ENCODE results near the gene SYNE2.

SYNE2 gene

GRCh38 chr14:64061115-64061514, 208.3 kb downstream of the SYNE2 start:
- Histone ChIP-seq H3K36me3 (peaks cover 65% of the 10 kb centered on the region), H3K4me1 (ENCODE audit: control insufficient read depth in 1 of 2, insufficient read depth in 1 of 2, low read depth in 1 of 2, low read length in 1 of 2) (no peaks in the 10 kb centered on the region), H3K27ac (no peak overlapping the region), H3K9me3 (no peaks in the 10 kb centered on the region), H3K27me3 (no peaks in the 10 kb centered on the region), H3K4me3 (ENCODE audit: low read depth in 1 of 2, low read length in 1 of 2) (no peak overlapping the region)
- TF ChIP-seq, protein P1, sequence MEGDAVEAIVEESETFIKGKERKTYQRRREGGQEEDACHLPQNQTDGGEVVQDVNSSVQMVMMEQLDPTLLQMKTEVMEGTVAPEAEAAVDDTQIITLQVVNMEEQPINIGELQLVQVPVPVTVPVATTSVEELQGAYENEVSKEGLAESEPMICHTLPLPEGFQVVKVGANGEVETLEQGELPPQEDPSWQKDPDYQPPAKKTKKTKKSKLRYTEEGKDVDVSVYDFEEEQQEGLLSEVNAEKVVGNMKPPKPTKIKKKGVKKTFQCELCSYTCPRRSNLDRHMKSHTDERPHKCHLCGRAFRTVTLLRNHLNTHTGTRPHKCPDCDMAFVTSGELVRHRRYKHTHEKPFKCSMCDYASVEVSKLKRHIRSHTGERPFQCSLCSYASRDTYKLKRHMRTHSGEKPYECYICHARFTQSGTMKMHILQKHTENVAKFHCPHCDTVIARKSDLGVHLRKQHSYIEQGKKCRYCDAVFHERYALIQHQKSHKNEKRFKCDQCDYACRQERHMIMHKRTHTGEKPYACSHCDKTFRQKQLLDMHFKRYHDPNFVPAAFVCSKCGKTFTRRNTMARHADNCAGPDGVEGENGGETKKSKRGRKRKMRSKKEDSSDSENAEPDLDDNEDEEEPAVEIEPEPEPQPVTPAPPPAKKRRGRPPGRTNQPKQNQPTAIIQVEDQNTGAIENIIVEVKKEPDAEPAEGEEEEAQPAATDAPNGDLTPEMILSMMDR (IDR thresholded peaks at IDR 0.05) = no peak

DNA sequence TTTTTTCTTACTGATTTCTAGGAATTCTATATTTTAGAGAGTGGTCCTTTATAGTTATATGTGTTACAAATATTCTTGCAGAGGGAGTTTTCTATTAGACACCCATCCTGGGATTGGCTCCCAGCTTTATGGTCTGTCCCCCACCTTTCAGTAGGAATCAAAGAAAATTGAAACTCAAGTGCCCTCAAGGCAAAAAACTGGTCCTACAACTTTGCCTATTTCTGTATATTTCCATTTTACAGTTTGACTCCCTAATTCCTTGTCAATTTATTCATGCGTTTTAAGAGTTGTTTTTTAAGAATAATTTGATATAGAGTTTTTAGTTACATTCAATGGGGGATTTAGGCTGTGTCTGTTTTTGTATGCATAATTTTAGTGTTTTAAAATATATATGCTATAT, 208.9 kb downstream of the SYNE2 start:
- no peak overlapping the region for H3K4me3 ChIP-seq (ENCODE audit: low read depth in 1 of 2, low read length in 1 of 2)
- TF ChIP-seq, protein P1 (IDR thresholded peaks at IDR 0.05) = no peak
- H3K9me3 ChIP-seq = no peaks in the 10 kb centered on the region
- no peak overlapping the region for H3K27ac ChIP-seq
- no peaks in the 10 kb centered on the region for H3K27me3 ChIP-seq
- no peaks in the 10 kb centered on the region for H3K4me1 ChIP-seq (ENCODE audit: control insufficient read depth in 1 of 2, insufficient read depth in 1 of 2, low read depth in 1 of 2, low read length in 1 of 2)
- H3K36me3 ChIP-seq = peaks cover 65% of the 10 kb centered on the region

DNA sequence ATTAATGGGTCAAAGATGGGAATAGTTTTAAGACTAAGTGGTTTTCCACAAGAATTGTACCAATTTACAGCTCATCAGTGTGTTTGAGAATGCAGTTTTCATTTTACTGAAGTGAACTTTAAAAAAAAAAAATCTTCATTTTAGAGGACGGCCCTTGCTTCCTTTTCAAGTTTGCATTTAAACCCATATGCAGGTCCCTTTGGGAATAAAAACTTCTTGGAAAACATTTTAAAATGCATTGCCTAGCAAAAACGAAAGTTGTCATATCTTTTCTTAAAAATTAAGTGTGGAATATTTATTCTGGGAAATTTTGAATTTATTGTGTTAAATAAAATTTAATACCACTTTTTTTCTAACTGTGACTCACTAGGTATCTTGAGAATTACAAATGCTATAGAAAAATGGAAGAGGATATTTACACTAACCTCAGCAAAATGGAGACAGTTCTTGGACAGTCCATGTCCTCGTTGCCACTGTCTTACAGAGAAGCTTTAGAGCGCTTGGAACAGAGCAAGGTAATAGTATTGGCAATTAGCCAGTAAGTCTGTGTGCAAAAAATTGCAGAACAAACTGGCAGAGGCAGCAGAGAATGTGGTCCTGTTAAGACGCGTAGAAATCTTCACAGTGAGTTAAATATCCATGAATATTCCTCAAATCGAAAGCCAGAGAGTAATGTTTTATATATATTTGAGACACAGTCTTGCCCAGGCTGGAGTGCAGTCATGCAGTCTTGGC, 209.7 kb downstream of the SYNE2 start:
- no peak overlapping the region for H3K27ac ChIP-seq

GRCh38 chr14:64064447-64064846, 211.6 kb downstream of the SYNE2 start:
- peaks cover 71% of the 10 kb centered on the region for H3K36me3 ChIP-seq
- no peak overlapping the region for H3K27ac ChIP-seq
- no peaks in the 10 kb centered on the region for H3K27me3 ChIP-seq
- H3K4me3 ChIP-seq (ENCODE audit: low read depth in 1 of 2, low read length in 1 of 2) = no peak overlapping the region
- no peaks in the 10 kb centered on the region for H3K9me3 ChIP-seq
- H3K4me1 ChIP-seq (ENCODE audit: control insufficient read depth in 1 of 2, insufficient read depth in 1 of 2, low read depth in 1 of 2, low read length in 1 of 2) = no peaks in the 10 kb centered on the region
- TF ChIP-seq, protein P1 (IDR thresholded peaks at IDR 0.05) = no peak

More for the DNA sequence above, 209.7 kb downstream of the SYNE2 start:
- TF ChIP-seq, protein P1 (IDR thresholded peaks at IDR 0.05) = no peak
- no peak overlapping the region for H3K4me3 ChIP-seq (ENCODE audit: low read depth in 1 of 2, low read length in 1 of 2)
- no peaks in the 10 kb centered on the region for H3K27me3 ChIP-seq
- peaks cover 69% of the 10 kb centered on the region for H3K36me3 ChIP-seq
- no peaks in the 10 kb centered on the region for H3K9me3 ChIP-seq
- no peaks in the 10 kb centered on the region for H3K4me1 ChIP-seq (ENCODE audit: control insufficient read depth in 1 of 2, insufficient read depth in 1 of 2, low read depth in 1 of 2, low read length in 1 of 2)

DNA sequence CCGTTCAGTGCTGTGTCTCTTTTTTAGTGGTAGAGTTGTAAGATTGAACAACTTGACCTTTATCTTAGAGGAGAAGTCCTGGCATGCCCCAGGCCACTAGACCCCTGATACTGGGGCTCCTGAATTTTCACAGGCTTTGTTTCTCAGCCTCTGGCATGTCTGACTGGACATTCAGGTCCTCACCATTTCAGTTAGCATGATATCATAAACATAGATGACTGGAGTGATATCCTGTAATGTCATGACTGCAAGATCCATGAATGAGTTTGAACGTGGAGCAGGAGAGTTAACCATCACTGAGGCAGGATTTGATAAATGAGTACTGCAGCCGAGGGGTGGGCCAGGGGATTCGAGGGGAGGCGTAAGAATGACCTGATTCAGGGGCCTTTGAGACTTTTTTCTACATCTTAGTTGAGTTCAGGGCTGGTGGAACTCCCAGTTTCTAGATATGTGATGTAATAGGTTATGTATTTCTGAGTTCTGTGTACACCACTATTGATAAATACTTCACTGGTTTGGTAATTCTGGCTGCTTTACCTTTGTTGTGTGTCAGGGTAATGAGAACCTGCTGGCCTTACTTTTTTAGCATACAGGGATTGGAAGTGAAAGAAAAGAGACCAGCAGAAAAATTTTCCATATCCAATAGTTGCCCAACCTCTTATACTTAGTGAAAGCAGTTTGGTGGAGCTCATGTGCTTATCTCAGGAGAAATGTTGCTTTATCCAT, 217.0 kb downstream of the SYNE2 start:
- H3K36me3 ChIP-seq = peaks cover 90% of the 10 kb centered on the region

More for the DNA sequence above, 217.0 kb downstream of the SYNE2 start:
- Histone ChIP-seq H3K27ac (no peak overlapping the region), H3K9me3 (no peaks in the 10 kb centered on the region), H3K27me3 (no peaks in the 10 kb centered on the region), H3K4me1 (ENCODE audit: control insufficient read depth in 1 of 2, insufficient read depth in 1 of 2, low read depth in 1 of 2, low read length in 1 of 2) (no peaks in the 10 kb centered on the region), H3K4me3 (ENCODE audit: low read depth in 1 of 2, low read length in 1 of 2) (no peak overlapping the region)
- TF ChIP-seq, protein P1 (IDR thresholded peaks at IDR 0.05) = no peak
